ENCODE measurements around the gene SLX4IP.

Gene SLX4IP

DNA sequence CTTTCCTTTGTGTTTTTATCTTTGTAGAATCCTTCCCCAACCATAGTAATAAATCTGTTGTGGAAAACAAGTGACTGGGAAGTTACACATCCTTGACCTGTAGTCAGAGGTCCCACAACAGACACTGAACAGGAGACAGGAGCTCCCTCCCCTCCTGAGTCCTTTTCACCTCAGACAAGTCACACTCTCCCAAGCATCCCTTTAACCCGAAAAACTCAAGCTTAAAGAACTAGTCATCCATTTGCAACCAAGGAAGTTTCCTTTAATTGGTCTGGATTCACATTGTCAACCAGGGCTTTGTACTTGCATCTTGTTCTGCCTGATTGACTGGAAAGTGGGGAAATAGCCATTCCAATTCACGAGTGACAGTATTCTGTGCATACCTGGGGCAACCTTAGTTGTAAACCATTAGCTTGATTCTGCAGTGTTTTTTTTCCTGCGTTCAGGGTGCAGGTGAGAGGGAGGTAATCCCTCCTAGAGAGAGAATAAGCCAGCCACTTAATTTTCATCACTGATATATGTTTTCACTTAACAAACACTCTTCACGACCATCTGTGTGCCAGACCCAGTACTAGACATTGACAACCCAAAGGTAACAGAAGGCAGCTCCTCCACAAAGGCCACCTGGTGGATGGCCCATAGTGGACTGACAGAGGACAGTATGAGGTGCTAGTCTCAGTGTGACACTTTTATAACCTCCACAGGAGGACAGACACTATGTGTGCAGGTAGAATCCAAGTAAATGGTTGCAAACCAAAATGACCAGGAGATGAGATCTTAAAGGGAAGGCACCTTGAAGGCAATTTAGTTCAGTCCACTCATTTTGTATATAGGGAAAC lies 112.4 kb downstream of the SLX4IP start:
- Histone ChIP-seq H3K9ac (ENCODE audit: low read depth, low read length) (no peak overlapping the region), H3K4me3 (ENCODE audit: low read length) (no peak overlapping the region), H3K27ac (ENCODE audit: low read length) (no peak overlapping the region)

DNA sequence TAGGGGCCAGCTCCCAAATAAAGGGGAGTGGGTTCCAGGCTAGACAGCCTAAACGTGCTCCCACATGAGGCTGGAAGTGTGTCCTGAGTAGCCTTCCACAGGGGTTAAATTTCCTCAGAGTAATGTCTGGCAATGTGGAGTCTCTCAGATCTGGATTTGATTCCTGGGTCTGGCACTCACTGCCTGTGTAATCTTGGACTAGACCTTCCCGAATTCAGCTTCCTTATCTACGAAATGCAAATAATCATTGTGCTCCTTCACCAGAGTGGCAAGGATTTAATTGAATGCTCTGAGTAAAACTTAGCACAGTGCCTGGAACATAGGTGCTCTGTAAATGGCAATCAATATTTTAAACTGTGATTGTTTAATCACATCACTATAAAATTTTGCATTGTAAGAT lies 114.4 kb downstream of the SLX4IP start:
- H3K36me3 ChIP-seq (ENCODE audit: insufficient read depth, low read depth, low read length) = no peaks in the 10 kb centered on the region
- no peak overlapping the region for H3K9ac ChIP-seq (ENCODE audit: low read depth, low read length)
- no peak overlapping the region for H3K27ac ChIP-seq (ENCODE audit: low read length)
- H3K9me3 ChIP-seq (ENCODE audit: insufficient read depth, low read depth, low read length) = no peaks in the 10 kb centered on the region
- H3K27me3 ChIP-seq (ENCODE audit: insufficient read depth, low read length) = no peaks in the 10 kb centered on the region
- no peak overlapping the region for H3K4me3 ChIP-seq (ENCODE audit: low read length)
- H3K4me1 ChIP-seq (ENCODE audit: insufficient read depth, low read length) = peaks cover 24% of the 10 kb centered on the region

More for the DNA sequence above, 112.4 kb downstream of the SLX4IP start:
- peaks cover 16% of the 10 kb centered on the region for H3K4me1 ChIP-seq (ENCODE audit: insufficient read depth, low read length)
- no peaks in the 10 kb centered on the region for H3K36me3 ChIP-seq (ENCODE audit: insufficient read depth, low read depth, low read length)
- H3K27me3 ChIP-seq (ENCODE audit: insufficient read depth, low read length) = no peaks in the 10 kb centered on the region
- H3K9me3 ChIP-seq (ENCODE audit: insufficient read depth, low read depth, low read length) = no peaks in the 10 kb centered on the region

DNA sequence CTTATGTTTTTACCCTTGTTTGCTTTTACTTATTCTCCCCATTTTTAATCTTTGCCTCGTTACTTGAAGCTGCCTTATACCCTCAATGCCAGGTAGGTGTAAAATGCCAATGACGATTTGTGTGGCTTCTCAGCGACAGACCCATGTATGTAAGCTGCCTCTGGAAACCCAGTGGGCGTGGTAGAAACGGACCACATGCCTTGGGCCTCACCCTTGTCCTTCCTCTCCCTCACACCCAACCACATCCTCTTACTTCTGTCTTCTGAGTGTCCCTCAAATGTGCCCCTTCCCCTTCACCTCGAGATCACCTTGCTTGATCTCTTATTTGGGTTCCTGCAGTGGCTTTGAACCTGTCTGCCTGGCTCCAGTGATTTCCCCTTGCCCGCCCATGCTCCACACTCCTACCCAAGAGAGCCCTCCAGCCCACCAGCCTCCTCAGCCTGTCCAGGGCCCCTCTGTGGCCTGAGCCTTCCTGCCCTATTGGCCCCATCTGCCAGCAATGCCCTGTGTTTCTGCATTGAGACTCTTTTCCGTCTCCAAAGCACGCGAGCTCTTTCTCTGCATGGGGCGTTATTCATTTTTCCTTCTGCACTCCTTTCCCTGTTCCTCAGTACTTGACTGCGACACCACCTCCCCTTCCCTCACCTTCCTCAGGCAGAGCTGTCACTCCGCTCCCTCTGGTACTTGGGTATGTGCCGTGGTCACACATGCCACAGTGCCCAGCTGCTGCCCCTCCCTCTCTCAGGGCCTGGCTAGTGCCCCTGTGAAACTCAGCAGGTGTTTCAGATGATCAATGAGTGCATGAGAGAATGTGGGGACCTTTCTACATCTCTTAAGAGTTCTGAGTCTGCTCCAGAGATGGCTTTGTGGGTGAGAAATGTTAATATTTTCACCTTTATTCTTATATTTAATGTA lies 115.4 kb downstream of the SLX4IP start:
- no peak overlapping the region for H3K4me3 ChIP-seq (ENCODE audit: low read length)

DNA sequence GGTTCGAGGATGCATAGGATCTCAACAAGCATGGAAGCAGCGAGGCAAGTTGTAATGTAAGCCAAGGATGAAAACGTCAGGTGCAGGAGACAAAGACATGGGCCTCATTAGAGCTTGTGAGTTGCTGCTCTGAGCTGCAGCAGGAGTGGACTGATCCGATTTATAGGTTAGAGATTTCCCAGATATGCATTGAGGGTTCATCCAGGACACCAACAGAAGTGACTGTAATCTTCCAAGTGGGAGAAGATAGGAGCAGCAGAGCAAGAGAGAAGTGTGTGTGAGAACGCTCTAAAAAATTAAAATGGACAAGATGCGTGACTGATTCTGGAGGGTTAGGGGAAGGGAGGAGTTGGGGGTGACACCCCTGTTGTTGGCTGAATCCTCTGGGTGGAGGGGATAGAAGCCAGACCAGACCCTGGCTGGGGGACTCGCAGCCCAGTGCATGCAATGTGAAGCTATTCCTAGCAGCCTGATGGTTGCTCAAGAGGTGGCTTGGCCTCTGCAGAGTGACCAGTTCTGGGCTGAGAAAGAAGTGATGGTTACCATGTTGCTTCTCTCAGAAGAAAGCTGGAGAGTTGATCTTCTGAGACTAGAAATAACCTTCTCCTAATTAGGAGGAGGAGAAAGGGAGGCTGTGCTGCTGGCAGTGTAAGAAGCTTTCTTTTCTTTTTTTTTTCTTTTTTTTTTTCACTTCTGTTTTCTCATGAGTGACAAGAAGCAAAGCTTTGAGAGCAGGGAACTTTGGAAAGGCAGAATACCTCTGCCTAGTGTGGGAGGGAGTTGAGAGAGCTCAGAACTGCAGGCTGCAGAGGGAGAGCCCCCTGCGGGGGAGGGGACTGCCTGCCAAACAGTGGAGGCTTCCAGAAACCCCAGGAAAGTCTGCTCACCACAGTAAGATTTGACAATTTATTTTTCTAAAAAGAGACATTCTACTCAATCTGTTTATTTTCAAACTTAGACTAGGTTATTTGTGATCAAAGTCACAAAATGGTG lies 116.9 kb downstream of the SLX4IP start:
- H3K27ac ChIP-seq (ENCODE audit: low read length) = peak overlapping the region; percentile 8
- no peaks in the 10 kb centered on the region for H3K9me3 ChIP-seq (ENCODE audit: insufficient read depth, low read depth, low read length)
- H3K4me3 ChIP-seq (ENCODE audit: low read length) = no peak overlapping the region; the same call in 1 of the 2 replicates
- no peak overlapping the region; the same call in 1 of the 2 replicates for H3K9ac ChIP-seq (ENCODE audit: low read depth, low read length)
- H3K36me3 ChIP-seq (ENCODE audit: insufficient read depth, low read depth, low read length) = no peaks in the 10 kb centered on the region
- no peaks in the 10 kb centered on the region for H3K27me3 ChIP-seq (ENCODE audit: insufficient read depth, low read length)
- H3K4me1 ChIP-seq (ENCODE audit: insufficient read depth, low read length) = peaks cover 24% of the 10 kb centered on the region

More for the DNA sequence above, 115.4 kb downstream of the SLX4IP start:
- Histone ChIP-seq H3K4me1 (ENCODE audit: insufficient read depth, low read length) (peaks cover 19% of the 10 kb centered on the region), H3K27ac (ENCODE audit: low read length) (no peak overlapping the region), H3K27me3 (ENCODE audit: insufficient read depth, low read length) (no peaks in the 10 kb centered on the region), H3K9ac (ENCODE audit: low read depth, low read length) (no peak overlapping the region), H3K9me3 (ENCODE audit: insufficient read depth, low read depth, low read length) (no peaks in the 10 kb centered on the region), H3K36me3 (ENCODE audit: insufficient read depth, low read depth, low read length) (no peaks in the 10 kb centered on the region)

DNA sequence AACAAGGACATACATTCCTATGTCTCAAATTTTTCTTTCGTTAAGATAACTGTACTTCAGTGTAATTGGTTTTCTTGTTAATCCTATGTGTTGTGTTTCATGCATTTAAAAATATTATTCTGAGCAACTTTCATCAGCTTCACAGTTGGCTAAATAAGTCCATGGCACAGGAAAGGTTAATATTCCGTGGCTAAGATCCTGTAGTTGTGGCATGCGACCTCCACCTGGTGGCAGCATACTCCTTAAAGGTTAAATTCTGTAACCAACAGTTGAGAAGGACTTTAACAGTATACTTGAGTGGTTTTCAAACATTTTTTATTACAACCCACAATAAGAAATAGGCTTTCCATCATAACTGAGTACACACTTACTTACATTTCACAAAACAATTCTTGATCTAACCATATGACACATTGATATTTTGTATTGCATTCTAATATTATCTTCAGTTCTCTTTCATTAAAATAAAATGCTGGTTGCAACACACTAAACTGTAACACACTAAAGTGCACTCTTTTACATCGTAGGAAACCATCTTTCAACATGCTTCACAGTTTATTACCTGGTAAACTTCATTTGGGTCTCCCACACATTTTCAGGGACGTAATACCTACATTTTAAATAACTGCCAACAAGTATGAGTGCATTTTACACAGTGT lies 118.3 kb downstream of the SLX4IP start:
- Histone ChIP-seq H3K27ac (ENCODE audit: low read length) (no peak overlapping the region), H3K36me3 (ENCODE audit: insufficient read depth, low read depth, low read length) (no peaks in the 10 kb centered on the region), H3K4me3 (ENCODE audit: low read length) (no peak overlapping the region), H3K4me1 (ENCODE audit: insufficient read depth, low read length) (peaks cover 37% of the 10 kb centered on the region), H3K9me3 (ENCODE audit: insufficient read depth, low read depth, low read length) (no peaks in the 10 kb centered on the region), H3K9ac (ENCODE audit: low read depth, low read length) (peak overlapping the region; percentile 4; the same call in 1 of the 2 replicates), H3K27me3 (ENCODE audit: insufficient read depth, low read length) (no peaks in the 10 kb centered on the region)

DNA sequence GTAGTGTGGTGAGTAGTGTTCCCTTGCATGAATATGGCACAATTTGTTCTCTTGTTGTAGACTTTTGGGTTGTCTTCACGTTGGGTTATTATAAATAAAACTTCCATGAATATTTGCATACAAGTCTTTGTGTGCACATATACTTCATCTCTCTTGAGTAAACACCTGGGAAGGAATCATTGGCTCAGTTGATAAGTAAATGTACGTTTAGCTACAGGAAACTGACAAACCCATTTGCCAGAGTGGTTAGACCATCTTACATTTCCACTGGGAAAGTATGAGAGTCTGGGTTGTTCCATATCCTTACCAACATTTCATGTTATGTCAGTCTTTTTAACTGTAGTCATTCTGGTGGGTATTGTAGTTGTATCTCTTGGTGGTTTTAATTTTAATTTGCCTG lies 119.2 kb downstream of the SLX4IP start:
- Histone ChIP-seq H3K4me3 (ENCODE audit: low read length) (no peak overlapping the region), H3K9me3 (ENCODE audit: insufficient read depth, low read depth, low read length) (no peaks in the 10 kb centered on the region), H3K36me3 (ENCODE audit: insufficient read depth, low read depth, low read length) (no peaks in the 10 kb centered on the region), H3K27me3 (ENCODE audit: insufficient read depth, low read length) (no peaks in the 10 kb centered on the region), H3K4me1 (ENCODE audit: insufficient read depth, low read length) (peaks cover 45% of the 10 kb centered on the region), H3K9ac (ENCODE audit: low read depth, low read length) (no peak overlapping the region), H3K27ac (ENCODE audit: low read length) (no peak overlapping the region)

DNA sequence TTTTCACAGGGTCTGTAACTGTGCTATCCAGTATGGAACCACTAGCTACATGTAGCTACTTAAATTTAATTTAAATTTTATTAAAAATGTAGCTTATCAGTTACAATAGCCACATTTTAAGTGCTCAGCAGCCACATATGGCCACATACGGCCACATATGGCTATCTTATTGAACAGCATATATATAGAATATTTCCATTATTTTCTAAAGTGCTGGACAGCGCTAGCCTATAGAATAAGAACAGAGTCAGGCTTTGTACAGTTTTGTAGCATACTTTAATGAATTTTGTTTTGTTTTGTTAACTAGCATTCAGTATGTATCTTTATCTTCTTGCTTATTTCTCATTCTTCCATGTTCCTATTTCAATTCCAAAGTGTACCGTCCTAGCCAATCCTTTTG lies 120.3 kb downstream of the SLX4IP start:
- Histone ChIP-seq H3K27me3 (ENCODE audit: insufficient read depth, low read length) (no peaks in the 10 kb centered on the region), H3K27ac (ENCODE audit: low read length) (no peak overlapping the region), H3K9me3 (ENCODE audit: insufficient read depth, low read depth, low read length) (no peaks in the 10 kb centered on the region), H3K4me1 (ENCODE audit: insufficient read depth, low read length) (peaks cover 55% of the 10 kb centered on the region), H3K36me3 (ENCODE audit: insufficient read depth, low read depth, low read length) (no peaks in the 10 kb centered on the region), H3K9ac (ENCODE audit: low read depth, low read length) (no peak overlapping the region), H3K4me3 (ENCODE audit: low read length) (no peak overlapping the region)

DNA sequence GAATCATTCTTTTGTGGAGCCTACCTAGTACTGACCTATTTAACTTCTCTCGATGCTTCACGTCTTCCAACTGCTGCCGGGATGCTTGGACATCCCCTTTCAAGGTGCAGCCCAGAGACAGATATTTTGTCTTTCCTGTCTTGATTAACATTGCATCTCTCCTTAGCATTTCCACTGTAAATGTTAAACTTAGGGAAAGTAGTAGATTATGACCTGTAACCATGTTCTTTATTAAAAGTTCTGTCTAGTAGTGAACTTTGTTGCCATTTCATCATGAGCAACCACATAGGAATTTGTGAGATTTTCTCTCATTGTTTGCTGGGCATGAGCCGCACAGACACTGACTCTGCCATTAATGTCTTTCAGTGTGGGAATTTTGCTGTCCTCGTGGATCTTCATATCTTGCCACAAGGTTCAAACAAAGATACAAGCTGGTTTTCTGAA lies 120.8 kb downstream of the SLX4IP start:
- H3K9me3 ChIP-seq (ENCODE audit: insufficient read depth, low read depth, low read length) = no peaks in the 10 kb centered on the region
- H3K4me1 ChIP-seq (ENCODE audit: insufficient read depth, low read length) = peaks cover 55% of the 10 kb centered on the region
- no peak overlapping the region for H3K4me3 ChIP-seq (ENCODE audit: low read length)
- no peak overlapping the region for H3K9ac ChIP-seq (ENCODE audit: low read depth, low read length)
- no peak overlapping the region for H3K27ac ChIP-seq (ENCODE audit: low read length)
- H3K36me3 ChIP-seq (ENCODE audit: insufficient read depth, low read depth, low read length) = no peaks in the 10 kb centered on the region
- no peaks in the 10 kb centered on the region for H3K27me3 ChIP-seq (ENCODE audit: insufficient read depth, low read length)

DNA sequence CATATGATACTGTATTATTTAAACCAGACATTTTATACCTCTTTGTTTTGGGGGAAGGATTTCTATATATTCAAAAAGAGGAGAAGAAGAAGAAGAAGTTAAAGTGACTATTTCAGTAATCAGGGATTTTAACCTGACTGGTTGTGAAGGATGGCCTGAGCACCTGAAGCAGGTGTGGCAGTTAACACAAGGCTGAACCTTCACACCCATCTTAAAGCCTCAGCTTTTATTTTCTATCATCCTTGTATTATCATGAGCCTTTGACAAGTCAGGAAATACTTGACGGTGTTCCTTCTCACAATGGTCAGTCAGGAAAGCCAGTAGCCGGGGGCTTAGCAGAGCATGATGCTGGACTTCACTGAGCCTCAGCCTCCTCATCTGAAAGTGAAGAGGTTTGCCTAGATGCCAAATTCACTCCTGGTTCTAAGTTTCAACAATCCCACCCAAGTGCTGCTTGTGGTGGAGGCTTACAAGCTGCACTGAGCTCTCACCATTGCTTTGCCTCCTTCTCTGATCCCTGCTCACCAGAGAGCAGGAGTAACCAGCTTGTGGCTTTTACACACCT lies 121.5 kb downstream of the SLX4IP start:
- Histone ChIP-seq H3K36me3 (ENCODE audit: insufficient read depth, low read depth, low read length) (no peaks in the 10 kb centered on the region), H3K9me3 (ENCODE audit: insufficient read depth, low read depth, low read length) (no peaks in the 10 kb centered on the region), H3K4me1 (ENCODE audit: insufficient read depth, low read length) (peaks cover 54% of the 10 kb centered on the region), H3K27ac (ENCODE audit: low read length) (no peak overlapping the region), H3K27me3 (ENCODE audit: insufficient read depth, low read length) (no peaks in the 10 kb centered on the region), H3K9ac (ENCODE audit: low read depth, low read length) (no peak overlapping the region), H3K4me3 (ENCODE audit: low read length) (no peak overlapping the region)

DNA sequence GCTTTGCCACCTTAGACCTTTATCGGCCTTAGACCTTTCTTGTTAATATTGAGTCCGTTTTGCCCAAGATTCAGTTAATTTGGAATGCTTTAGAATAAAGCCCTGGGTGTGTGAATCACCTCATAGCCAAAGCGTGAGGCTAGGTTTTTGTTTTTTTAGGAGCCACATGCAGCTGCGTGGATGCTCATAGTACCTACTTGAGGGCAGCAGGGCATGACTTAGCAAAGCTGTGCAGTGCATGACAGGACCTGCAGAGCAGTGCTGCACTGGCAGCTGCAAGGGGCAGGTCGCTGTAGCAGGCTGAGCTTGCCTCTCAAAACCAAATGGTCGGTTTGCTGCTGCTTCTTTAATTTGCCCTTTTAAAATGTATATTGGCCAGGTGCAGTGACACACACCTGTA lies 122.6 kb downstream of the SLX4IP start:
- no peaks in the 10 kb centered on the region for H3K9me3 ChIP-seq (ENCODE audit: insufficient read depth, low read depth, low read length)
- peaks cover 43% of the 10 kb centered on the region for H3K4me1 ChIP-seq (ENCODE audit: insufficient read depth, low read length)
- no peak overlapping the region for H3K4me3 ChIP-seq (ENCODE audit: low read length)
- no peak overlapping the region for H3K27ac ChIP-seq (ENCODE audit: low read length)
- H3K27me3 ChIP-seq (ENCODE audit: insufficient read depth, low read length) = no peaks in the 10 kb centered on the region
- no peak overlapping the region for H3K9ac ChIP-seq (ENCODE audit: low read depth, low read length)
- no peaks in the 10 kb centered on the region for H3K36me3 ChIP-seq (ENCODE audit: insufficient read depth, low read depth, low read length)

All from iPS-20b (cell line).